ACC112 (cell line): ENCODE measurements around the gene PPP1R12C.
"Not testable (repeated sequence)": the region's sequence is repeated elsewhere in the genome, so short reads cannot be mapped to it uniquely, and the experiment has no call there.

Experiments used
- H2AFZ ChIP-seq: fragments of 200-600 bp; sonication (generic); one replicate; pipeline ENCODE4 v1.6.0; 2017; ENCODE audit warnings: antibody characterized with exemption, low read length; ENCODE audit not compliant: unreplicated experiment
- H3K27ac ChIP-seq: fragments of 200-600 bp; sonication (generic); 2 replicates; pipeline ENCODE4 v1.5.1; 2014; ENCODE audit warnings: low read depth, mild to moderate bottlenecking, antibody characterized with exemption, low read length, moderate library complexity
- H3K27me3 ChIP-seq: fragments of 200-600 bp; sonication (generic); 2 replicates; pipeline ENCODE4 v1.6.1; 2014; ENCODE audit warnings: mild to moderate bottlenecking, antibody characterized with exemption, low read length, moderate library complexity, mixed read lengths; ENCODE audit not compliant: insufficient read depth
- H3K36me3 ChIP-seq: fragments of 200-600 bp; sonication (generic); 2 replicates; pipeline ENCODE4 v1.6.1; 2016; ENCODE audit warnings: mild to moderate bottlenecking, antibody characterized with exemption, low read length, moderate library complexity, mixed read lengths; ENCODE audit not compliant: insufficient read depth
- H3K4me1 ChIP-seq: fragments of 200-600 bp; sonication (generic); one replicate; pipeline ENCODE4 v1.6.1; 2016; ENCODE audit warnings: low read length, mixed read lengths; ENCODE audit not compliant: insufficient read depth, unreplicated experiment, control insufficient read depth
- H3K4me3 ChIP-seq: fragments of 200-600 bp; sonication (generic); 2 replicates; pipeline ENCODE4 v1.5.1; 2014; ENCODE audit warnings: mild to moderate bottlenecking, low read depth, low read length
- H3K79me2 ChIP-seq: fragments of 200-600 bp; sonication (generic); one replicate; pipeline ENCODE4 v1.6.0; 2016; ENCODE audit warnings: low read length; ENCODE audit not compliant: control insufficient read depth, unreplicated experiment, insufficient read depth

The PPP1R12C gene

GRCh38 chr19:55067869-55068268 lies 49.6 kb downstream of the PPP1R12C start:
- Histone ChIP-seq H3K27me3 (peaks cover 37% of the 10 kb centered on the region), H3K27ac (no peak overlapping the region), H3K36me3 (no peaks in the 10 kb centered on the region), H3K79me2 (no peaks in the 10 kb centered on the region), H2AFZ (no peak overlapping the region), H3K4me3 (no peak overlapping the region), H3K4me1 (peaks cover 12% of the 10 kb centered on the region)

DNA sequence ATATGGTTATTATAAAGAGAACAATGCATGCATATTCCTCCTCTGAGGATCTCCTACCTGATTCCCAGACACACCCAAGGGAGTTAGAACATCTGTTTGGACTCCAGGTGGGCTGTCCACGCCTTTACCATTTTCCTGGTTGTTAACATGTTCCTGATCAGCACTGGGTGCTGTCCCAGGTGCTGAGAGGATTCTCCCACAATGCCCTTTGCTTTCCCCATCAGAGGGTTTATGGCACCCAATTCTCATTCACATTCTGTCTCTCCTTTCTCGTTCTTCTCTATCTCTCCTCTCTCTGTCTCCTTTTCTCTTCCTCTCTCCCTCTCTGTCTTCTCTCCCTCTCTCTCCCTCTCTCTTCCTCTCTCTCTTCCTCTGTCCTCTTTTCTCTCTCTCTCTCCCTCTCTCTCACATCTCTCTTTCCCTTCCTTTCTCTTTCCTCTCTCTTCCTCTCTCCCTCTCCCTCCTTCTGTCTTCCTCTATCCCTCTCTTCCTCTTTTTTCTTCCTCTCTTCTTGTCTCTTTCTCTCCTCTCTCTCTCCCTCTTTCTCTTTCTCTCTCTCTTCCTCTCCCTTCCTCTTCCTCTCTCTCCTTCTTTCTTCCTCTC lies 51.2 kb downstream of the PPP1R12C start:
- H2AFZ ChIP-seq: no peak overlapping the region
- H3K4me3 ChIP-seq: no peak overlapping the region
- peaks cover 37% of the 10 kb centered on the region for H3K27me3 ChIP-seq
- H3K27ac ChIP-seq: no peak overlapping the region
- H3K79me2 ChIP-seq: no peaks in the 10 kb centered on the region
- peaks cover 8% of the 10 kb centered on the region for H3K4me1 ChIP-seq
- no peaks in the 10 kb centered on the region for H3K36me3 ChIP-seq

- H3K4me1 ChIP-seq, H3K27ac ChIP-seq, H3K4me3 ChIP-seq, H2AFZ ChIP-seq, H3K79me2 ChIP-seq, H3K36me3 ChIP-seq: not testable (repeated sequence)
- peaks cover 37% of the 10 kb centered on the region for H3K27me3 ChIP-seq
Measured at GRCh38 chr19:55065516-55065915, 51.9 kb downstream of the PPP1R12C start.

- peak overlapping the region; percentile 62 for H3K4me3 ChIP-seq
- peaks cover 26% of the 10 kb centered on the region for H3K27me3 ChIP-seq
Measured at GRCh38 chr19:55063492-55063843, 54.0 kb downstream of the PPP1R12C start.

GRCh38 chr19:55062735-55063491 lies 54.5 kb downstream of the PPP1R12C start, which contains the start of gene RDH13:
RDH13 (minus strand) TSS chr19:55063148; CDS start chr19:55063032, 116 bp downstream.
- Histone ChIP-seq H3K36me3 (no peaks in the 10 kb centered on the region), H3K4me3 (peak within 1 kb of the TSS; percentile 85), H3K79me2 (no peaks in the 10 kb centered on the region), H3K27ac (no peak within 1 kb of the TSS), H3K27me3 (peaks cover 23% of the 10 kb centered on the region), H3K4me1 (no peaks in the 10 kb centered on the region), H2AFZ (no peak within 1 kb of the TSS)

More at GRCh38 chr19:55063492-55063843, 54.0 kb downstream of the PPP1R12C start:
- H3K79me2 ChIP-seq: no peaks in the 10 kb centered on the region
- H3K36me3 ChIP-seq: no peaks in the 10 kb centered on the region
- H2AFZ ChIP-seq: no peak overlapping the region
- H3K27ac ChIP-seq: no peak overlapping the region
- H3K4me1 ChIP-seq: no peaks in the 10 kb centered on the region

DNA sequence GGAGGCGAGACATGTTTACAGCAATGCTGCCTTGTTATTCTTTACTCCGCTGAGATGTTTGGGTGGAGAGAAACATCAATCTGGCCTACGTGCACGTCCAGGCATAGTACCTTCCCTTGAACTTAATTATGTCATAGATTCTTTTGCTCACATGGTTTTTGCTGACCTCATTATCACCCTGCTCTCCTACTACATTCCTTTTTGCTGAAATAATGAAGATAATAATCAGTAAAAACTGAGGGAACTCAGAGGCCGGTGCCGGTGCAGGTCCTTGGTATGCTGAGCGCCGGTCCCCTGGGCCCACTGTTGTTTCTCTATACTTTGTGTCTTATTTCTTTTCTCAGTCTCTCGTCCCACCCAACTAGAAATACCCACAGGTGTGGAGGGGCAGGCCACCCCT lies 57.1 kb downstream of the PPP1R12C start:
- not testable (repeated sequence) for H3K36me3 ChIP-seq, H3K4me1 ChIP-seq, H3K27ac ChIP-seq, H3K4me3 ChIP-seq, H3K79me2 ChIP-seq, H2AFZ ChIP-seq, H3K27me3 ChIP-seq

GRCh38 chr19:55058781-55059610 lies 58.4 kb downstream of the PPP1R12C start:
- H3K4me1 ChIP-seq: no peaks in the 10 kb centered on the region
- no peaks in the 10 kb centered on the region for H3K36me3 ChIP-seq
- H3K27me3 ChIP-seq: no peaks in the 10 kb centered on the region
- no peaks in the 10 kb centered on the region for H3K79me2 ChIP-seq
- H3K27ac ChIP-seq: no peak overlapping the region
- no peak overlapping the region for H3K4me3 ChIP-seq
- H2AFZ ChIP-seq: no peak overlapping the region

DNA sequence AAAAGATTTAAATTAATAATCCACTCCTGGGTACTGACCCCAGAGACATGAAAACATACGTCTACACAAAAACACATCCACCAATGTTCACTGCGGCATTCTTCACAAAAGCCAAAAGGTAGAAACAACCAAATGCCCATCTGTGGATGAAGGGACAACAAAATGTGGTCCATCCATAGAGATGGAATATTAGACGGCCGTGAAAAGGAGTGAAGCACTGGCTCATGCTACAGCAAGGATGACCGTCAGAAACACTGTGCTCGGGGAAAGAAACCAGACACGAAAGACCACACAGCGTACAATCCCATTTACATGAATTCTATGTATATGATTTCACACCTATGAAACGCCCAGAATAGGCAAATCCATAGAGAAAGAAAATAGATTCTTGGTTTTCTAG lies 60.6 kb downstream of the PPP1R12C start:
- Histone ChIP-seq H3K27me3 (no peaks in the 10 kb centered on the region), H3K4me3 (no peak overlapping the region), H3K27ac (no peak overlapping the region), H2AFZ (no peak overlapping the region), H3K36me3 (no peaks in the 10 kb centered on the region), H3K79me2 (no peaks in the 10 kb centered on the region), H3K4me1 (no peaks in the 10 kb centered on the region)

DNA sequence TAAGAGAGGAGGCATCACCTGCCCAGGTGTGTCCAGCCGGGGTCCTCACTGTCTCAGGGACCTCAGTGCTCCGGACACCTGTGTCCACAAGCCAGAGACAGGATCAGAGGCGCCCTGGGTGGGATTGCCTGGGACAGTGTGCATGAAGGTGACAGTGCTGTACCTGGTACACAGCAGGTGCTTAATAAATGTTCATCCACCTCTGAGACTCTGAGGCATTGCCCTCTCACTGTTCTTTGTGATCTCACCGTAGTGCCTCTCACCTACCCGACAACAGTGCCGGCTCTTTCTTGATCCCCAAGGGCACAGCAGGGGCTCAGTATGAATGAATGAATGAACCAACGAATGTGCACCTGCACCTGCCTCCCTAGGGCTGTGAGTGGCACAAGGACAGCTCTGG lies 63.7 kb downstream of the PPP1R12C start:
- Histone ChIP-seq H3K79me2 (no peaks in the 10 kb centered on the region), H2AFZ (no peak overlapping the region), H3K27ac (no peak overlapping the region), H3K36me3 (no peaks in the 10 kb centered on the region), H3K4me1 (no peaks in the 10 kb centered on the region), H3K4me3 (no peak overlapping the region), H3K27me3 (no peaks in the 10 kb centered on the region)

DNA sequence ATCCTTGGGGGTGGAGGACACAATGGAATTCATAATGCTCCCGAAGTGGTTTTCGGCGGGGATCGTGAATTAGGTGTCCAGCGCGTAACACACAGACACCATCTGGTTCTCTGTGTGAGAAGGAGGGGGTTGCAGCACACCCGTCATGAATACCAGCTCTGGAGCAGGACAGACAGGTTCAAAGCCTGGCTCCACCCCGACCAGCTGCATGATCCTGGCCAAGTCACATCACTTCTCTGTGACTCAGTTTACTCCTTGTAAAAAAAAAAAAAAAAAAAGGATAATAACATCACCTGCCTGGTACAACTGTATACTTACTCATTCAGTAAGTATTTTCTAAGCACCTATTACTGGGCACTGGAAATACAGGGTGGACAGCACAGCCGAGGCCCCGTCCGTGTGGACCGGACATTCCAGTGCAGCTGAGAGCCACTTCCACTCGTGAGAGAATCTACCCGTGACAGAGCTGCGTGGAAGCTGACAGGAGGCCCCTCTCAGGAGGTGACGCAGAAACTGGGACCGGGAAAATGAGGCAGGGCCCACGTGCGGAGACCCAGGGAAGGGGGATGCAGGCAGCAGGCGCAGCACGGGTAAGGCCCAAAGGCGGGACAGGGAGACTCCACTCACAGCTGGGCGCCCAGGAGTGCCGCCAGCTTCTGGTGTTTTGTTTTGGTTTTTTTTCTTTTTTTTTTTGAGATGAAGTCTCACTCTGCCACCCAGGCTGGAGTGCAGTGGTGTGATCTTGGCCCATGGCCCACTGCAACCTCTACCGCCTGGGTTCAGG lies 66.5 kb downstream of the PPP1R12C start:
- H3K79me2 ChIP-seq: no peaks in the 10 kb centered on the region
- no peaks in the 10 kb centered on the region for H3K4me1 ChIP-seq
- H3K27me3 ChIP-seq: no peaks in the 10 kb centered on the region
- H3K36me3 ChIP-seq: no peaks in the 10 kb centered on the region
- no peak overlapping the region for H3K4me3 ChIP-seq
- H2AFZ ChIP-seq: no peak overlapping the region
- no peak overlapping the region for H3K27ac ChIP-seq
